RPMI7951 (cell line): Measurements from ENCODE around the gene MRPL58. TPM values are rescaled to one million over a fixed set of nuclear protein-coding genes. Genes with fewer than 3 reads are reported as not detected.
"Not testable (repeated sequence)": the region's sequence is repeated elsewhere in the genome, so short reads cannot be mapped to it uniquely, and the experiment has no call there.

Experiments
- DNase-seq: peaks from one replicate; pipeline ENCODE4 v3.0.0-alpha.2; 2012; ENCODE audit warnings: low read depth
- total RNA-seq: library from RNA; depleted of rRNA; stranded (reverse); fragments of >200 nt; shearing (Covaris generic); gene quantifications from 2 replicates; pipeline ENCODE4 v1.2.3, GENCODE V29; 2014; rRNA removed

The MRPL58 gene
- total RNA-seq: 48.8 and 69.0 TPM in 2 replicates

GRCh38 chr17:75012346-75013091, at the start of gene MRPL58:
TSS of gene MRPL58 (plus strand) at chr17:75012670. CDS start at chr17:75012687, 17 bp downstream.
- DNase-seq: peak; percentile 79

GRCh38 chr17:74963656-74964055, 48.8 kb upstream of the MRPL58 start:
- DNase-seq: no peak

DNA sequence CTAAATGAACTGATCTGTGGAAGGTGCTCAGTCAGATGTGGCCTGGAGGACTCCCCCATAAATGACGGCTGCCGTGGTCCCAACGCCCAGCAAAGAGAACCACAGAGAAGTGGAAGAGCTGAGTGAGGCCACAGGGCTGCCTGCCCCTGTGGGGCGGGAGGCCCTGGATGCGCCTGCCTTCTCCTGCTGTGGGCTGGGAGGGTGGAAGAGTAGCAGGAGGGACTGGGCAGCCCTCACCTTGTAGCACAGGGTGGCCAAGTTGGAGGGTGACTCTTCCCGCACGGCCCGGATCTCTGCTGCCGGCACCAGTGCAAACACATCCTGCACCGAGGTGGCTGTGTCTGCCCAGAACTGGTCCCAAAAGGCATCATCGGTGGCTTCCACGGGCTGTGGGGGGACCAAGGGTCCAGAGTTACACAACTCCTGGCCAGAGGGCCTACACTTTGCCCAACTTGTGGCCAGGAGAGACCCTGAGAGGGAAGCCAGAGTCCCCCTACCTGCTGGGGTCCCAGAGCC, 48.2 kb upstream of the MRPL58 start:
- no peak for DNase-seq

GRCh38 chr17:74964988-74965622, 47.4 kb upstream of the MRPL58 start:
- DNase-seq: no peak

GRCh38 chr17:74968361-74968780, 44.1 kb upstream of the MRPL58 start:
- no peak for DNase-seq

GRCh38 chr17:74969501-74969900, 43.0 kb upstream of the MRPL58 start:
- DNase-seq: not testable (repeated sequence)

DNA sequence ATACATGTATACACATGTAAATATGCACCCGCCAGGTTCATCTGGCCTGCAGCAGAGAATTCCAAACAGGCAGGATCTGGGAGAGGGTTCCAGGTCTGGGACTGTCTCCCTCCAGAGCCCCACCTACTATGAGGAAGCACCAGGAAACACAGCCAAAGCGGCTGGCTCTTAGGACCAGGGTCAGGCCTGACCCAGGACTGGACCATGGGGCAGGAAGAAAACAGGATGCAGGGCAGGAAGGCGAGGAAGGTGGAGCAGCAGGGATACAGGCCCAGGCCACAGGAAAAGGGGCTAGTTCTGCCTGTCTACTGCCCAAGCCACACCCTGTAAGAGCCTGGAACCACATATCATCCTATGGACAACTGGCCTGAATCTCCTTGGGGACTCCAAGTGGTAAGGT, 42.1 kb upstream of the MRPL58 start:
- no peak for DNase-seq

DNA sequence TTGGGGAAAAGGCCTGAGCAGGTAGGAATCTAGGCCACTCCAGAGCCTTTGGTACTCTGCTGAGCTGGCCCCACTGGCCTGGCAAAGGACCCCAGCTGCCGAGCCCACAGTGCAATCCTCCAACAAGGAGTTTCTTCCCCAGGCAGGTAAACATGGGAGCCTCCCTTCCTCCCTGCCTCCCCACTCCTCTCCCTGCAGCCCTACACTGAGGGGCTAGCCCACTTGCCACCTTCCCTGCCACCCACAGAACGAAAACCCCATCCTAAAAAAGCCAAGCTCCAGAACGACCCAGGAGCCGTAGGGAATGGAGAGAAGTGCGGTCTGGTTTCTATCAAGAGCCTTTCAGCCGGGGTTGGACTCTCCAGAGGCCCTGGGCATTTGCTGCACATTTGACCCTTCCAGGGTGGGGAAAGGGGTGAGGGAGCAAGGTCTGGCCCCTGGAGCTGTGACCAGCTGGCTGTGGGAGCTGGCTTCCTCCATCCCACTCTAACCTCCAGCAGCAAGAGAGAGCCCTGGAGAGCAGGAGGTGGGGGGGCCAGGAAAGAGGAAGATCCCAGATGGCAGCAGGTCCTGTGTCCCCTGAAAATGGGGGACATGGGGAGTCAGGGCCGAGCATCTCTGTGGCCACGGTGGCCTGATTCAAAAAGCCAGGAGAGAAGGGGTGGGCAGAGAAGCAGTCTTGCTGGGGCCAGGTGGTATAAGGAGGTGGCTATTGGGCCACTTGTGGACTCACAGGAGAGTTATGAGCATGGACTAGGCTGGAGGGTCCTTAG, 41.2 kb upstream of the MRPL58 start:
- DNase-seq: no peak

- DNase-seq: no peak
These were observed 40.7 kb upstream of the MRPL58 start for GRCh38 chr17:74971842-74972106.

DNA sequence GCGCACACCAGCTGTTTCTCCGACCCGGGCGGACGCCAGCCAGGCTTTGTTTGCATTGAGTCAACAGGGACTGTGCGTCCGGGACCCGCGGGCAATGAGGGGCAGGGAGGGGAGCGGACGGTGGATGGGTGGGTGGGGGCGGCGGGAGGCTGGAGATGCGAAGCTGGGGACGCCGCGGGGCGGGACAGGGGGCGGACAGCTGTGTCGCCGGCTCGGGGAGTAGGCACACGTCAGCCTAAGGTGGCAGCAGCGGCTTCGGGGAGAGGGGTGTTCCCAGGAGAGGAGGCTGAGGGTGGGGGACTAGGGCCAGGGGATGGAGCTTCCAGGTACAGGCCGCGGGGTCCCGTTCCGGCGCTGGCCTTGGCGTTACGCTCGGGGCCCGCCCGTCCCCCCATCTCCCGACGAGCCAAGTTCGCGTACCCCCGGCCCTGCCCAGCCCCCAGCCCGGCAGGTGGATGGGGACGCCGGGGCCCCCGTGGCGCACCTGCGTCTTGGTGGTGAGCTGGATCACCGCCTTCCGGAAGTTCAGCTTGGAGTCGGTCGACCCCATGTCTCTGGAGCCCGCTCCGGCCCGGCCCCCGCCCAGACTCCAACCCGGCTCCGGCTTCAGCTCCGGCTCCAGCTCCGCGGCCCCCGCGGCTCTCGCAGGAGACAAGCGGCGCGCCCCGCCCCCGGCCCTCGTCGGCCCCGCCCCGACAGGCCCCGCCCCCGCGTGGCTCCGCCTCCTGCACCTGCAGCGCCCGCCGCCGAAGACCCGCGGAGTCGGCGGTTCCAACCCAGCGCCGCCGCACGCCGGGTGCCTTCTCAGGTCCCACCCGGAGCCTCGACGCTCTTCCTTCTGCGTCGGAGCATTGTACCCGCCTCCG, 40.1 kb upstream of the MRPL58 start, which contains the start of gene HID1:
TSS of gene HID1 (minus strand) at position 653 of the 866 bp plus-strand sequence. CDS start at position 550, 103 bp downstream.
- peak; percentile 25 for DNase-seq

- DNase-seq: no peak
These were observed 39.5 kb upstream of the MRPL58 start for GRCh38 chr17:74972973-74973328.

GRCh38 chr17:74975943-74976342, 36.5 kb upstream of the MRPL58 start:
- no peak for DNase-seq

DNA sequence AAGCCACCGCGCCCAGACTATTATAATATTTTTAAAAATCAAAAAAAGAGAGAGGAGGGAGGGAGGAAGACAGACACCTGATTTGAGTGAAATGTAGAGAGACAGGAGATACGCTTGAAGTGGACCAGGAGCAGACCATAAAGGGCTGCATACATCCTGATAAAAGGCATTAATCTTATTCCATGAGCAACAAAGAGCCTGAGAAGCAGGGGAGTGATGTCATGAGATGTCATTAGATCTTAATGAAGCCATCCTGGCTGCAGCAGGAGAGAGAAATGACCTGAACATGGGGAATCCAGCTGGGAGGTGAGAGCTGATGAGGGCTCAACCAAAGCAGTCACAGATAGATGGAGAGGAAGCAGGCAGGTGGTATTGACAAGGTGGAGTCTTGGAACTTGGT, 34.7 kb upstream of the MRPL58 start:
- no peak for DNase-seq

DNA sequence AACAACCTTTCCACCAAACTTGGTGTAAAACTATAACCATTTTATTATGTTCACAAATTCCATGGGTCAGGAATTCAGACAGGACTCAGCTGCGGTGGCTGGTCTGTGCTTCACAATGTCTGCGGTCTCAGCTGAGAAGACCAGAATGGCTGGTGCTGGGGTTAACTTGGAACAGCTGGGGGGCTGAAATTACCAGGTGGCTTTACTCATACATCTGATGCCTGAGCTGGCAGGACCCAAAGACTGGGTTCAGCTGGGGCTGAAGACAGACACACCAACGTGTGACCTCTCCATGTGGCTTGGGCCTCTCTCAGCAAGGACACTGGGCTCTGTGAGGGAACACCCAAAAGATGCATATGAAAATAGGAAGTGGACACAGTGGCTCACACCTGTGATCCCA, 34.2 kb upstream of the MRPL58 start:
- DNase-seq: no peak

DNA sequence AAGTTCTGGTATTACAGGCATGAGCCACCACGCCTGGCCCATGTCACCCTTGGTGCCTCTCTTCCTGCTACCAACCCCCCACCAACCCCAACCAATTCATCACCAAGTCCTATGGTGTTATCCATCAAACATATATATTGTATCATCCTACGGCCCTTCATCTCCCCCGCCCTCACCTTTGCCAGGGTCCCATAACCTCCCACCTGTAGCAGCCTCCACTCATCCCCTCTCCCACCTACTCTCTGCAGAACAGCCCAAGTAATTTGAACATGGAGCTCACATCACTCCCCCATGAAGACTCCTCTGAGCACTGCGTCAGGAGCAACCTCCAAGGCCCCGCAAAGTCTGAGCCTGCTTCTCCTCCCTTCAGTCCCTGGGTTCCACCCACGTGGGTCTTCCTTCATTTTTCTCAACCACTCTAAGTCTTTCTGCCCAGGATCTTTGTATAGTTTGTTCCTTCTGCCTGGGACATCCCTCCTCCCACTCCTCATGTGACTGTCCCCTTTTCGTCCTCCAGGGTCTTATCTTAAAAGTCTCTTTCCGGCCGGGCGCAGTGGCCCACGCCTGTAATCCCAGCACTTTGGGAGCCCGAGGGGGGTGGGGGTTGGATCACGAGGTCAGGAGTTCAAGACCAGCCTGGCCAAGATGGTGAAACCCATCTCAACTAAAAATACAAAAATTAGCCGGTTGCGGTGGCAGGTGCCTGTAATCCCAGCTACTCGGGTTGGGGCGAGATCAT, 32.9 kb upstream of the MRPL58 start:
- no peak for DNase-seq

DNA sequence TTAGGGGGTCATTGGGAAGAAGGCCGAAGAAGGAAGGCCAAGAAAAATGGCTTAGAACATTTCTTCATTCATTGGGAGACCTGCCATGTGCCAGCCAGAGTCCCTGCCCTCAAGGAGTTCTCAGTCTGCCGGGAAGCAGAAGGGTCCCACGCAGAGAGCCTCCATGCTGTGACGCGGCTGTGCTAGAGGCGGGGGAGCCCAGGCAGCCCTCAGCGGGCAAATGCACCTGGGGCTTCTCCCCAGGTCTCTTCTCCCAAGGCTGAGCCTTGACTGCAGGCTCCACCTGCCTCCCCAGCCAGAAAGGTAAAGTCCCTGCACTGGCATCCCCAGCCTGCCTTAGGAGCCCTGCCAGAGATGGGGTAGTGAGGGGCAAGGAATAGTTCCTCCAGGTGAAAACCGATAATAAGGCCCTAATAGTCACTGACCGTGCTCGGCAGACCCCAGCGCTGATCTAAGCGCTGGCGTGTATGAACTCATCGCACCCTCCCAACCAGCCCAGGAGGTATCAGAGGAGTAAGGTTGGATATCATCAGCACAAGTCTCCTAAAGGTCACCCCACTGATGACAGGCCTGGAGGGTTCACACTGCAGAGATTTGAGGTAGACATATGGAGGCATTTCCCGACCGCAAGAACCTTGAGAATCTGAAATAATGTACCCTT, 31.0 kb upstream of the MRPL58 start:
- no peak for DNase-seq

- peak; percentile 61 for DNase-seq
These were observed 30.3 kb upstream of the MRPL58 start for GRCh38 chr17:74981979-74982662.

GRCh38 chr17:74982663-74983313, 29.7 kb upstream of the MRPL58 start:
- not testable (repeated sequence) for DNase-seq

- DNase-seq: no peak
These were observed 26.3 kb upstream of the MRPL58 start for GRCh38 chr17:74986206-74986576.
